K562 (cell line): ENCODE data around the gene SSBP1. TPM values are rescaled to one million over a fixed set of nuclear protein-coding genes. Genes with fewer than 3 reads are reported as not detected.

Source experiments
- ATF3 ChIP-seq, 2 experiments: fragments of 450-650 bp in 1 of 2; sonication (generic) in 1 of 2; formaldehyde crosslinking in 1 of 2; IDR thresholded peaks in 1 of 2; conservative IDR thresholded peaks in 1 of 2; 2 replicates each; pipeline versions ENCODE4 v1.6.1 to v1.8.1; 2016 to 2023; ENCODE audit warnings: mild to moderate bottlenecking in 2 of 2, moderate library complexity in 2 of 2, inconsistent platforms in 1 of 2, missing genetic modification reagents in 1 of 2
- CBX1 ChIP-seq: sonication (generic); IDR thresholded peaks from 2 replicates; pipeline ENCODE4 v1.6.1; 2016; ENCODE audit warnings: antibody characterized with exemption, low read depth, mild to moderate bottlenecking
- DACH1 ChIP-seq: fragments of 450-650 bp; IDR thresholded peaks from 2 replicates; pipeline ENCODE4 v1.6.1; 2018; ENCODE audit not compliant: partially characterized antibody
- MGA ChIP-seq: fragments of 450-650 bp; IDR thresholded peaks from 2 replicates; pipeline ENCODE4 v1.6.1; 2016; ENCODE audit warnings: mild to moderate bottlenecking, moderate library complexity
- NCOA4 ChIP-seq: fragments of 450-650 bp; IDR thresholded peaks from 2 replicates; pipeline ENCODE4 v1.6.1; 2018; ENCODE audit warnings: mild to moderate bottlenecking; ENCODE audit not compliant: partially characterized antibody
- NELFE ChIP-seq: IDR thresholded peaks from 2 replicates; pipeline ENCODE4 v1.6.1; 2011; ENCODE audit warnings: mild to moderate bottlenecking; ENCODE audit not compliant: insufficient read depth, insufficient read length
- NFRKB ChIP-seq: fragments of 450-650 bp; IDR thresholded peaks from 2 replicates; pipeline ENCODE4 v1.6.1; 2016; ENCODE audit warnings: low read depth
- PTRF ChIP-seq: fragments of 450-650 bp; IDR thresholded peaks from 2 replicates; pipeline ENCODE4 v1.6.1; 2016; ENCODE audit warnings: mild to moderate bottlenecking, missing genetic modification characterization, missing compliant biosample characterization
- RUNX1 ChIP-seq: sonication (generic); IDR thresholded peaks from 2 replicates; pipeline ENCODE4 v1.6.1; 2016; ENCODE audit warnings: antibody characterized with exemption, low read depth
- SMC3 ChIP-seq: conservative IDR thresholded peaks from 2 replicates; pipeline ENCODE4 v1.6.1; 2011; ENCODE audit warnings: low read depth, low read length, improper control_type of control experiment; ENCODE audit not compliant: insufficient read depth
- TCFL5 ChIP-seq: fragments of 250-450 bp; sonication (Bioruptor Pico); conservative IDR thresholded peaks from 2 replicates; pipeline ENCODE4 v1.6.1; 2021; ENCODE audit warnings: mild to moderate bottlenecking, moderate library complexity, matching md5 sums
- ZBTB49 ChIP-seq: sonication (generic); formaldehyde crosslinking; IDR thresholded peaks from 2 replicates; pipeline ENCODE4 v1.8.0; 2022; ENCODE audit warnings: missing genetic modification reagents, mild to moderate bottlenecking, borderline replicate concordance
- polyA plus RNA-seq, 8 experiments: library from polyadenylated mRNA; depleted of rRNA in 4 of 8; stranded (reverse) in 5 of 8; unstranded in 3 of 8; fragments of >200 nt; fragmentation: Nextera tagmentation in 2 of 8; fragmentation: Illumina TruSeq in 1 of 8; extraction: Ambion mirVana in 2 of 8; extraction: Trizol in 1 of 8; gene quantifications; 2 replicates each; pipeline versions ENCODE4 v1.2.1 to v1.2.3, GENCODE V29; 2011 to 2014; ENCODE audit warnings: inconsistent platforms in 1 of 8, missing spikeins in 1 of 8
- total RNA-seq, 7 experiments: library from RNA; depleted of rRNA in 6 of 7; stranded (reverse); fragments of >200 nt in 6 of 7; fragmentation: Illumina TruSeq in 2 of 7; extraction: Trizol in 2 of 7; gene quantifications; 2 replicates each; pipeline versions ENCODE4 v1.2.1 to v1.2.3, GENCODE V29; 2011 to 2021; ENCODE audit warnings: low replicate concordance in 1 of 7

SSBP1 gene
- total and polyA plus RNA-seq, 9 of the 15 experiments (the other 6 are each of a cell fraction or from before 2014, with no cell fraction given), result 404 to 1,996 (median 835) TPM

- TF ChIP-seq MGA, result peak; percentile 39; the same call in 1 of the 2 replicates
- TF ChIP-seq SMC3, result peak; percentile 70
- no peak for TF ChIP-seq ZBTB49 (CRISPR knock-in tag)
- no peak for TF ChIP-seq DACH1
- TF ChIP-seq ATF3 (IDR thresholded peaks at IDR 0.05), result peak; percentile 56; the same call in 1 of the 2 replicates
- peak; percentile 97 for TF ChIP-seq ATF3 (CRISPR knock-in tag; conservative IDR thresholded peaks at IDR 0.05)
- no peak for TF ChIP-seq PTRF (tag)
- TF ChIP-seq NFRKB, result peak; percentile 99
- TF ChIP-seq NCOA4, result peak; percentile 53
- TF ChIP-seq TCFL5 (CRISPR knock-in tag), result no peak
- TF ChIP-seq CBX1, result peak; percentile 96
- no peak for TF ChIP-seq NELFE
- TF ChIP-seq RUNX1, result 0 out of 2 replicates have a peak, but pooled peaks have one; percentile 55
These were observed at the start of gene SSBP1 (continued) for GRCh38 chr7:141737836-141738591.
